Hepatocyte (in vitro differentiated cells): ENCODE results near the gene PPP1R27.

Experiments used
- CTCF ChIP-seq: fragments of 200-600 bp; sonication (generic); IDR thresholded peaks from 2 replicates; pipeline ENCODE4 v1.5.1; 2016; ENCODE audit warnings: antibody characterized with exemption, mild to moderate bottlenecking; ENCODE audit not compliant: poor library complexity
- EZH2 ChIP-seq: fragments of 200-600 bp; sonication (generic); IDR thresholded peaks from 2 replicates; pipeline ENCODE4 v1.6.1; 2016; ENCODE audit warnings: antibody characterized with exemption, mild to moderate bottlenecking, borderline replicate concordance

- no peak for TF ChIP-seq CTCF
- TF ChIP-seq EZH2: no peak
These were observed 27.6 kb downstream of the PPP1R27 start for GRCh38 chr17:81807210-81807719.
